Measurements from ENCODE around the gene CD300LD.
"Not testable (repeated sequence)": the region's sequence is repeated elsewhere in the genome, so short reads cannot be mapped to it uniquely, and the experiment has no call there.

CD300LD gene

DNA sequence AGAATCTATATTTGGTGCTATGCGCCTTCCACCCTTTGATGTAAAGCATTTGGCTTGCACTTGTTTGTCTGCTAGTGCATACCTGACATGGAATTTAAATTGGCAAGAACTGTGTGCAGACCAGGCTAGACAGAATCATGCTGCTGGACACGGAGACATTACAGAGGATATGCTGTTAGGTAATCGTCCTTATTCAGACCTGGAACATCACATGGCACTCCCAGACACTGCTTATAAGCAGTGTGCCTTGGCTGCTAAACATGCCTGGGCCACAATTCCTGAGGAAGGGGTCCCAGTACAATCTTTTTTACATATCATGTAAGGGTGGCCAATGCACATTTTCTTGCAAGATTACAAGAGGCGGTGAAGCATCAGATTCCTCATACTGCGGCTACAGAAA is 6.4 kb downstream of the CD300LD start:
- DNase-seq (ENCODE audit: low read depth) = no peak
- no peak overlapping the region for H3K4me3 ChIP-seq (ENCODE audit: low read length)
- TF ChIP-seq, protein P1, sequence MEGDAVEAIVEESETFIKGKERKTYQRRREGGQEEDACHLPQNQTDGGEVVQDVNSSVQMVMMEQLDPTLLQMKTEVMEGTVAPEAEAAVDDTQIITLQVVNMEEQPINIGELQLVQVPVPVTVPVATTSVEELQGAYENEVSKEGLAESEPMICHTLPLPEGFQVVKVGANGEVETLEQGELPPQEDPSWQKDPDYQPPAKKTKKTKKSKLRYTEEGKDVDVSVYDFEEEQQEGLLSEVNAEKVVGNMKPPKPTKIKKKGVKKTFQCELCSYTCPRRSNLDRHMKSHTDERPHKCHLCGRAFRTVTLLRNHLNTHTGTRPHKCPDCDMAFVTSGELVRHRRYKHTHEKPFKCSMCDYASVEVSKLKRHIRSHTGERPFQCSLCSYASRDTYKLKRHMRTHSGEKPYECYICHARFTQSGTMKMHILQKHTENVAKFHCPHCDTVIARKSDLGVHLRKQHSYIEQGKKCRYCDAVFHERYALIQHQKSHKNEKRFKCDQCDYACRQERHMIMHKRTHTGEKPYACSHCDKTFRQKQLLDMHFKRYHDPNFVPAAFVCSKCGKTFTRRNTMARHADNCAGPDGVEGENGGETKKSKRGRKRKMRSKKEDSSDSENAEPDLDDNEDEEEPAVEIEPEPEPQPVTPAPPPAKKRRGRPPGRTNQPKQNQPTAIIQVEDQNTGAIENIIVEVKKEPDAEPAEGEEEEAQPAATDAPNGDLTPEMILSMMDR (conservative IDR thresholded peaks at IDR 0.05; ENCODE audit: low read length) = no peak

DNA sequence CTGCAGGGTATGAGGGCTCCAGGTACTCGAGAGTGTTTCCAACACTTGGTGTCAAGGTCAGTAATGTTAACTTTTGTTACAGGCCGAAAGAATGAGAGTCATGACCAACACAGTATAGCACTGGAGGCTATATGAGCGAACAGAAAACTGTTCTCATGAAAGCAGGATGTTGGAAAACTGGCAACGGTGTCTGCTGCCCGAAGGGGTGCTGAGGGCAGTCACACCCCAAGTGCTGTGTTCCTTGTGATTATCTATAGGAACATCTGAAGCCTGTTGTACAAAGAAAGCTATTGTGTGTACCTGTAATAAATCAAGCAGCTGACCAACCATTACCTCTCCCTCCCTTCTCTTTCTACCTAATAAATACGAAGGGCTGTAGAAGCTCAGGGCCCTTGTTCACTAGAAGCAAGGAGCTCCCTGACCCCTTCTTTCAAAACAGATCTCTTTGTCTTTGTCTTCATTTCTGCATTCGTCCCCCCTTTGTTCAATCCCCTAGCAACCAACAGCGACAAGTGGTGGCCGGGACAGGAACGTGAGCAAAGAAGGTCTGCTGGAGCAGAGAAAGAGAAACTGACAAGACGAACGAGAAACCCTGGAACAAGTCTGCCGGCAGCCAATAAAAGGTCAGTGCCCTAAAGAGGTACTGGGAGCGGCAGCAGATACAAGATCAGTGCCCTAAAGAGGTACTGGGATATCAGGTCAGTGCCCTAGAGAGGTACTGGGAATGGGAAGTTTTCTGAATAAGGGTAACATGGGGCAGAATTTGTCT is 7.6 kb downstream of the CD300LD start:
- no peak overlapping the region for H3K4me3 ChIP-seq (ENCODE audit: low read length)
- TF ChIP-seq, protein P1 (conservative IDR thresholded peaks at IDR 0.05; ENCODE audit: low read length) = no peak
- no peak for DNase-seq (ENCODE audit: low read depth)

DNA sequence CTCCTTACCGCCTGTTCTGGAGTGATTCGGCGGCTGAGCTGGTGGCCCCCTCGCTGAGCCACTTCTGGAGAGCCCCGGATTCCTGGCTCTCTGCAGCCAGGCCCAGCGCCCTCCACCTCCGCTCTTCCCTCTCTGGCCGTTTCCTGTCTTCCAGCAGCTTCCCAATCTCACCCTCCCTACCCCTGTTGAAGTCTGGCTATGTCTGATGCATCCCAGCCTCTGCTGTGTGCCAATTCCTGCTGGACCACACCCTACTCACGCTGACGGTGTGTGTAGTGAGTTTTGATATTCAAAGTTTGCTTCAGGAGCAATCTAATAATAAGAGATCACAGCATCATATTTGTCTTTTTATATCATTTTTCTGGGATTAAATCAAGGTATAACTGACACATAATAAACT is 9.4 kb downstream of the CD300LD start:
- H3K4me3 ChIP-seq (ENCODE audit: low read length) = no peak overlapping the region
- TF ChIP-seq, protein P1 (conservative IDR thresholded peaks at IDR 0.05; ENCODE audit: low read length) = no peak
- DNase-seq (ENCODE audit: low read depth) = no peak

DNA sequence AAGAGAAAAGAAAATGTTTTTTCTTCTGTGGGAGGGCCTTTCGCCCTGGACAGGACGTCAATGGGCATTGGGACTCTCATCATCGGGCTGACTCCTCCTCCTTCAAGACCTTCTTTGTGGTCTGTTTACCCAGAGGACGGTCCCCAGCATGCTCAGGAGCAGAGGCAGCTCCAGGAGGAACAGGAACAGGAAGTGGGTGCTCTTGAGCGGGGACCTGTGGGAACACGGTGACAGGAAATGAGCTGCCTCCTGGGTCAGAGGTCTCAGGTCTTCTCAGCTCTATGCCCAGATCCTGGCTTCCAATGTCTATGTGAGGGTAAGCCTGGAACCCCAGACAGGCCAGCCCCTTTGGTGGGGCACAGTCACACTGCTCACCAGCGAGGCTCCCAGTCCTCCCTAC is 12.2 kb downstream of the CD300LD start:
- TF ChIP-seq, protein P1 (conservative IDR thresholded peaks at IDR 0.05; ENCODE audit: low read length) = no peak
- DNase-seq (ENCODE audit: low read depth) = no peak

DNA sequence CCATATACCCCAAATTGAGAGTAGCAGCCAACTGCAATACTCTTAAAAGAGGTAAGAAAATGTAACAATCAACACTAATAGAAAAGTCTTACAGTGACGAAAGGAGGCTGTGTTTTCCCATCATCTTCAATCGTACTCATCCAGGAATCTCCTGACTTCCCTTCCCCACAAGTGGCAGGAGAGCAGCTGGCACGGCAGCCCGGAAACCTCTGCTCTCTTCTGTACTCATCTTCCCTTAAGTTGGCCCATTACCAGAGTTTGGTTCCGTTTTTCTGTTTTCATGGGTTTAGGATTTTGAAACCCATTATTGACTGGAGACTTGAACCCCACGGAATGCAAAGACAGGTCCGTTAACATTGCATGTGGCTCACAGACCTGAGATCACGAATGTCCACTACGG is 13.1 kb downstream of the CD300LD start:
- no peak overlapping the region for H3K4me3 ChIP-seq (ENCODE audit: low read length)
- TF ChIP-seq, protein P1 (conservative IDR thresholded peaks at IDR 0.05; ENCODE audit: low read length) = no peak
- no peak for DNase-seq (ENCODE audit: low read depth)

More for the DNA sequence above, 12.2 kb downstream of the CD300LD start:
- H3K4me3 ChIP-seq (ENCODE audit: low read length) = no peak overlapping the region

DNA sequence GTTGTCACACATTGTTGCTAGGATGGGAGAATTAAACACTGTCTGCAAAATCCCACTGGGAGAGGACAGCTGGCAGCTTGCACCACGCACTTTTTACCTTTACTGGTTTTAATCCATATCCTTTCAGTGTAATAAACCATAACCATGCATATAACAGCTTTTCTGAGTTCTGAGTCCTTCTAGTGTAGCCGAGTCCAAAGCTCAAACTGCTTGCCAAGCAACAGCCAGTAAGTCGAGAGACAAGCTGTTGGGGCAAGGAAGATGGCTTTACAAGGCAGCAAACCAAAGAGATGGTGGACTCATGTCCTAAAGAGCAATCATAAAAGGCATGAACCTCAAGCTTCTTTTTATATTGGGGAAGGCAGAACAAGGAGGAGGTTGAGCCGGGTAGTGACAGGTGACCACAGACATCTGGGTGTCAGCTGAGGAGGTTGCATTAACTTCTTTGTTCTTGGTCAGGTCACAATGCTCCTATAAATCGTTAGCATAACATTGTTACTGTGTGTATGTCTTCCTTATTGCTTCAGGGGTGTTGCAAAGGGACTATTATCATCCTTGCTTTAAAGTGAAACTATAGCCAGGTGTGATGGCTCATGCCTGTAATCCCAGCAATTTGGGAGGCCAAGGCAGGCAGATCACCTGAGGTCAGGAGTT is 17.5 kb downstream of the CD300LD start:
- no peak for DNase-seq (ENCODE audit: low read depth)
- no peak overlapping the region for H3K4me3 ChIP-seq (ENCODE audit: low read length)
- TF ChIP-seq, protein P1 (conservative IDR thresholded peaks at IDR 0.05; ENCODE audit: low read length) = no peak

DNA sequence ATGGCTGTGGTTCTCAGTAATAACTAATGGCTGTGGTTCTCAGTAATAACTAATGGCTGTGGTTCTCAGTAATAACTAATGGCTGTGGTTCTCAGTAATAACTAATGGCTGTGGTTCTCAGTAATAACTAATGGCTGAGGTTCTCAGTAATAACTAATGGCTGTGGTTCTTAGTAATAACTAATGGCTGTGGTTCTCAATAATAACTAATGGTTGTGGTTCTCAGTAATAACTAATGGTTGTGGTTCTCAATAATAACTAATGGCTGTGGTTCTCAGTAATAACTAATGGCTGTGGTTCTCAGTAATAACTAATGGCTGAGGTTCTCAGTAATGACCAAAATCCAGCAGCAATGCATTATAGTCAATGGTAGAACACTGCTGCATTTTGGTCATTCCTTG is 18.4 kb downstream of the CD300LD start:
- not testable (repeated sequence) for DNase-seq (ENCODE audit: low read depth); H3K4me3 ChIP-seq (ENCODE audit: low read length)

All from AG10803 (cell line).